K562 (cell line): ENCODE data around the gene SGK1. TPM values are rescaled to one million over a fixed set of nuclear protein-coding genes. Genes with fewer than 3 reads are reported as not detected.

Experiments used
- ATAC-seq: fragments of 200-7000 bp; cut with Tn5 transposase; 3 replicates; pipeline ENCODE4 v1.9.1; 2020; ENCODE audit warnings: moderate library complexity
- BruUV-seq: library from RNA; stranded (reverse); fragments of 400-500 nt; replicated peaks from 2 replicates; lab custom pipeline; 2021; lab: Mats Ljungman, UMichigan
- CTCF ChIA-PET: fragments of 300-600 bp; formaldehyde crosslinking; extraction: SDS; loops from one replicate; lab custom pipeline; 2021; ENCODE audit warnings: low intra/inter-chr PET ratio; lab: Yijun Ruan, JAX
- POLR2A ChIA-PET: fragments of 300-600, 350-650 bp; sonication (Branson Sonifier 250); formaldehyde crosslinking; extraction: SDS; loops from one replicate; lab custom pipeline; 2021; ENCODE audit warnings: antibody characterized with exemption, inconsistent platforms; lab: Yijun Ruan, JAX
- DNase-seq, 4 experiments: peaks; one replicate each; pipeline versions ENCODE4 v3.0.0 to v3.0.0-alpha.2; 2011 to 2018; ENCODE audit warnings: low spot score in 3 of 4, mixed read lengths in 3 of 4; ENCODE audit errors: extremely low read depth in 1 of 4
- FAIRE-seq: peaks from 2 replicates; lab custom pipeline; 2011; peaks lifted over from hg19 to GRCh38; lab: Jason Lieb, UNC
- H2AFZ ChIP-seq: 2 replicates; pipeline ENCODE4 v1.6.0; 2011; ENCODE audit warnings: low read depth, low read length, control low read depth, inconsistent platforms
- H3K27ac ChIP-seq: fragments of 200-600 bp; 3 replicates; pipeline ENCODE4 v1.8.0; 2011; ENCODE audit warnings: low read depth, mild to moderate bottlenecking, control low read depth, inconsistent platforms, low read length, moderate library complexity, mixed read lengths; ENCODE audit errors: extremely low read depth
- H3K27me3 ChIP-seq, 2 experiments: fragments of 300-600 bp in 1 of 2; 2 replicates in 1 of 2; 3 replicates in 1 of 2; pipeline versions ENCODE4 v1.6.0 to v1.8.0; 2011; ENCODE audit warnings: inconsistent platforms in 2 of 2, low read length in 2 of 2, mild to moderate bottlenecking in 1 of 2, mixed read lengths in 1 of 2, moderate library complexity in 1 of 2; ENCODE audit not compliant: control insufficient read depth in 2 of 2, insufficient read depth in 2 of 2
- H3K36me3 ChIP-seq: fragments of 300-600 bp; 3 replicates; pipeline ENCODE4 v1.8.0; 2011; ENCODE audit warnings: mild to moderate bottlenecking, low read length, inconsistent platforms; ENCODE audit not compliant: control insufficient read depth, insufficient read depth
- H3K4me1 ChIP-seq, 2 experiments: fragments of 200-600 bp in 1 of 2; replicated peaks in 1 of 2; 2 replicates in 1 of 2; 3 replicates in 1 of 2; pipeline versions ENCODE4 v1.5.1 to v1.8.0; 2011; ENCODE audit warnings: inconsistent platforms in 2 of 2, low read length in 2 of 2, mild to moderate bottlenecking in 1 of 2, mixed read lengths in 1 of 2, moderate library complexity in 1 of 2; ENCODE audit not compliant: control insufficient read depth in 2 of 2, insufficient read depth in 2 of 2
- H3K4me2 ChIP-seq: 2 replicates; pipeline ENCODE4 v1.6.1; 2011; ENCODE audit warnings: low read length, control low read depth, inconsistent platforms, mixed read lengths; ENCODE audit not compliant: insufficient read depth
- H3K4me3 ChIP-seq: fragments of 200-600 bp; sonication (generic), shearing (Covaris generic); 2 replicates; pipeline ENCODE4 v1.5.1; 2016; ENCODE audit warnings: control low read depth, inconsistent platforms
- H3K79me2 ChIP-seq: fragments of 200-600 bp; 3 replicates; pipeline ENCODE4 v1.8.0; 2011; ENCODE audit warnings: low read length, inconsistent platforms; ENCODE audit not compliant: control insufficient read depth, insufficient read depth
- H3K9ac ChIP-seq, 2 experiments: 2 replicates each; pipeline versions ENCODE4 v1.6.0 to v1.6.1; 2011; ENCODE audit warnings: low read depth in 2 of 2, low read length in 2 of 2, control low read depth in 1 of 2, inconsistent platforms in 1 of 2, mild to moderate bottlenecking in 1 of 2, mixed read lengths in 1 of 2; ENCODE audit not compliant: insufficient read depth in 1 of 2
- H3K9me1 ChIP-seq: one replicate; pipeline ENCODE4 v1.6.0; 2011; ENCODE audit warnings: inconsistent platforms, mild to moderate bottlenecking, low read length, moderate library complexity; ENCODE audit not compliant: control insufficient read depth, insufficient read depth
- H3K9me3 ChIP-seq: replicated peaks from 2 replicates; pipeline ENCODE4 v1.5.1; 2011; ENCODE audit warnings: low read depth, low read length, inconsistent platforms; ENCODE audit not compliant: control insufficient read depth, insufficient read depth
- H4K20me1 ChIP-seq: replicated peaks from 2 replicates; pipeline ENCODE4 v1.6.1; 2011; ENCODE audit warnings: low read length, inconsistent platforms, mixed read lengths; ENCODE audit not compliant: control insufficient read depth, insufficient read depth
- CBFB ChIP-seq: sonication (generic); formaldehyde crosslinking; IDR thresholded peaks from 2 replicates; pipeline ENCODE4 v1.4.0; 2020; ENCODE audit warnings: mild to moderate bottlenecking, missing genetic modification reagents
- HMGXB4 ChIP-seq: sonication (generic); formaldehyde crosslinking; IDR thresholded peaks from 2 replicates; pipeline ENCODE4 v1.8.1; 2023; ENCODE audit warnings: mild to moderate bottlenecking, missing genetic modification reagents
- WGBS: fragments of 100-300 bp; shearing (Covaris generic); methylation state at CpG from one replicate; pipeline ENCODE4 v1.1.6; 2016; ENCODE audit warnings: low coverage, mixed read lengths; ENCODE audit not compliant: insufficient coverage; ENCODE audit errors: missing lambda C conversion rate; 5-methylcytosine and 5-hydroxymethylcytosine counted together
- in situ Hi-C: fragments of 300-500 bp; cut with MboI; formaldehyde crosslinking; loops from 4 replicates; pipeline ENCODE4 v1.15.0; 2018; ENCODE audit warnings: inconsistent platforms, mixed read lengths
- intact Hi-C: fragments of 100-400 bp; cut with micrococcal nuclease; formaldehyde crosslinking; loops from 2 replicates; pipeline ENCODE4 v1.14.2; 2022
- polyA plus RNA-seq, 8 experiments: library from polyadenylated mRNA; depleted of rRNA in 4 of 8; stranded (reverse) in 5 of 8; unstranded in 3 of 8; fragments of >200 nt; fragmentation: Nextera tagmentation in 2 of 8; fragmentation: Illumina TruSeq in 1 of 8; extraction: Ambion mirVana in 2 of 8; extraction: Trizol in 1 of 8; gene quantifications; 2 replicates each; pipeline versions ENCODE4 v1.2.1 to v1.2.3, GENCODE V29; 2011 to 2014; ENCODE audit warnings: inconsistent platforms in 1 of 8, missing spikeins in 1 of 8
- total RNA-seq, 7 experiments: library from RNA; depleted of rRNA in 6 of 7; stranded (reverse); fragments of >200 nt in 6 of 7; fragmentation: Illumina TruSeq in 2 of 7; extraction: Trizol in 2 of 7; gene quantifications; 2 replicates each; pipeline versions ENCODE4 v1.2.1 to v1.2.3, GENCODE V29; 2011 to 2021; ENCODE audit warnings: low replicate concordance in 1 of 7
- TF ChIP-seq, protein P1 (sequence below): fragments of 450-650 bp; IDR thresholded peaks from 2 replicates; pipeline ENCODE4 v1.6.1; 2016
- TF ChIP-seq, protein P2 (sequence below): conservative IDR thresholded peaks from 2 replicates; pipeline ENCODE4 v1.6.1; 2011; ENCODE audit warnings: low read depth, mild to moderate bottlenecking, low read length; ENCODE audit not compliant: control insufficient read depth

SGK1 gene
- total and polyA plus RNA-seq, 9 of the 15 experiments (the other 6 are each of a cell fraction or from before 2014, with no cell fraction given), result 3.5 to 7.2 (median 3.9) TPM

DNA sequence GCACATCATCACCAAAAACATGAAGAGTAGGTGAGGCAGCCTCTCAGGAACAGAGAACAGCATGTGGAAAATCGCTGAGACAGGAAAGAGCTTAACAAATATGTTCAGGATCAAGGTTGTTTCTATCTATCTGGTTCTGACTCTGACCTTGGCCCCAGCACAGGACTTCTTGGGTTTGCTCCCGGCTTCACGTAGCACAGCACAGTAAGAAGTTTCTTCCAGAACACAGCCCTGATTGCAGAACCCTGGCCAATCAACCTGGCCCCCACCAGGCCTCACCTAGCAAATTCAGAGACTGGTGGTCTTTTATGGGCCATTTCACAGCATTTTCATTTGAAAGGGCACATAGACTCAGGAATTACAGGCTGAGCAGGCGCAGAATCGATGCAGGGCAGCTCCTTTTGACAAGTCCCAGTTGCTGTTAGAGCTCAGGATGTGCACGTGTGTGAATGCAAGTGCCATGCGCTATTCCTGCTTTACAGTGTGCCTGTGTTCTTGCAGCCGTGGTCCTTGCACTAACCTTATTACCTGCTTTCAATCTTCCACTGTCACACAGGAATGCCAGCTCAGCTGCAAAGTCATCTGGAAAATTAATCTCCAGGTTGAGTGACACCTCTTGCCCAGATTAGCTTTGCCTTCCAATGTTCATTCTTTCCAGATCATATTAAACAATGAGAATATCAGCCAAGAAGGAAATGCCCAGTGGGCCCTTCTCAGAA lies 165.0 kb downstream of the SGK1 start (continued):
- no peak for TF ChIP-seq HMGXB4 (CRISPR knock-in tag)
- TF ChIP-seq, protein P1, sequence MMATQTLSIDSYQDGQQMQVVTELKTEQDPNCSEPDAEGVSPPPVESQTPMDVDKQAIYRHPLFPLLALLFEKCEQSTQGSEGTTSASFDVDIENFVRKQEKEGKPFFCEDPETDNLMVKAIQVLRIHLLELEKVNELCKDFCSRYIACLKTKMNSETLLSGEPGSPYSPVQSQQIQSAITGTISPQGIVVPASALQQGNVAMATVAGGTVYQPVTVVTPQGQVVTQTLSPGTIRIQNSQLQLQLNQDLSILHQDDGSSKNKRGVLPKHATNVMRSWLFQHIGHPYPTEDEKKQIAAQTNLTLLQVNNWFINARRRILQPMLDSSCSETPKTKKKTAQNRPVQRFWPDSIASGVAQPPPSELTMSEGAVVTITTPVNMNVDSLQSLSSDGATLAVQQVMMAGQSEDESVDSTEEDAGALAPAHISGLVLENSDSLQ, result peak; percentile 51
- TF ChIP-seq, protein P2, sequence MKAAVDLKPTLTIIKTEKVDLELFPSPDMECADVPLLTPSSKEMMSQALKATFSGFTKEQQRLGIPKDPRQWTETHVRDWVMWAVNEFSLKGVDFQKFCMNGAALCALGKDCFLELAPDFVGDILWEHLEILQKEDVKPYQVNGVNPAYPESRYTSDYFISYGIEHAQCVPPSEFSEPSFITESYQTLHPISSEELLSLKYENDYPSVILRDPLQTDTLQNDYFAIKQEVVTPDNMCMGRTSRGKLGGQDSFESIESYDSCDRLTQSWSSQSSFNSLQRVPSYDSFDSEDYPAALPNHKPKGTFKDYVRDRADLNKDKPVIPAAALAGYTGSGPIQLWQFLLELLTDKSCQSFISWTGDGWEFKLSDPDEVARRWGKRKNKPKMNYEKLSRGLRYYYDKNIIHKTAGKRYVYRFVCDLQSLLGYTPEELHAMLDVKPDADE, result no peak
- TF ChIP-seq, all 486 proteins: peak for 2

GRCh38 chr6:134148566-134148965 lies 169.3 kb downstream of the SGK1 start:
- Histone ChIP-seq H3K9ac (no peak overlapping the region), H3K36me3 (no peaks in the 10 kb centered on the region), H3K4me2 (no peak overlapping the region), H3K4me3 (no peak overlapping the region), H3K9me3 (no peaks in the 10 kb centered on the region), H3K9me1 (no peaks in the 10 kb centered on the region), H3K79me2 (no peaks in the 10 kb centered on the region), H3K4me1 (peaks cover 0 to 17% of the 10 kb centered on the region in 2 experiments; a peak in 4 of 5 replicates), H2AFZ (no peak overlapping the region), H4K20me1 (no peaks in the 10 kb centered on the region), H3K27ac (no peak overlapping the region), H3K27me3 (no peaks in the 10 kb centered on the region; a peak in 1 of 5 replicates)
- POLR2A ChIA-PET, result no interaction called here
- no peak for TF ChIP-seq CBFB (CRISPR knock-in tag)
- 22% methylated on average over 2 of the region's 2 CpGs for WGBS
- in situ Hi-C loops (no loop called here), intact Hi-C loops (loop anchor here (5.0 kb wide), 1 partner anchor 36 kb away; no protein-coding TSS in a partner anchor)
- FAIRE-seq, result no peak
- no peak for DNase-seq
- CTCF ChIA-PET, result no interaction called here
- ATAC-seq, result no peak
- BruUV-seq, result no TSS peak
